PC-3 (cell line): Measurements from ENCODE around the gene COL27A1. TPM values are rescaled to one million over a fixed set of nuclear protein-coding genes. Genes with fewer than 3 reads are reported as not detected.

ENCODE experiments used
- ATAC-seq: fragments of 200-7000 bp; cut with Tn5 transposase; 2 replicates; pipeline ENCODE4 v1.9.1; 2020; ENCODE audit warnings: mild to moderate bottlenecking, moderate library complexity
- BruUV-seq: library from RNA; stranded (reverse); fragments of 400-500 nt; replicated peaks from 2 replicates; lab custom pipeline; 2021; lab: Mats Ljungman, UMichigan
- CTCF ChIA-PET: fragments of 300-600 bp; sonication (Branson Sonifier 250); formaldehyde crosslinking; loops from one replicate; lab custom pipeline; 2022; ENCODE audit warnings: antibody characterized with exemption; lab: Charles Lee
- POLR2A ChIA-PET: fragments of 300-600 bp; sonication (Branson Sonifier 250); formaldehyde crosslinking; loops from one replicate; lab custom pipeline; 2022; ENCODE audit warnings: antibody characterized with exemption; ENCODE audit not compliant: unreplicated experiment; lab: Charles Lee
- DNase-seq: peaks from one replicate; pipeline ENCODE4 v3.0.0-alpha.2; 2015
- H2AFZ ChIP-seq: fragments of 300-600 bp; sonication (generic); 2 replicates; pipeline ENCODE4 v1.6.0; 2016; ENCODE audit warnings: antibody characterized with exemption, low read length
- H3F3A ChIP-seq: fragments of 300-600 bp; sonication (generic); one replicate; pipeline ENCODE4 v1.6.0; 2017; ENCODE audit warnings: antibody characterized with exemption, low read length, control low read depth, mild to moderate bottlenecking; ENCODE audit not compliant: unreplicated experiment
- H3K27ac ChIP-seq: fragments of 300-600 bp; sonication (generic); 2 replicates; pipeline ENCODE4 v1.5.1; 2016; ENCODE audit warnings: mild to moderate bottlenecking, low read length
- H3K27me3 ChIP-seq: fragments of 300-600 bp; sonication (generic); 2 replicates; pipeline ENCODE4 v1.6.1; 2016; ENCODE audit warnings: low read length, mixed read lengths
- H3K36me3 ChIP-seq: fragments of 300-600 bp; sonication (generic); 2 replicates; pipeline ENCODE4 v1.6.1; 2016; ENCODE audit warnings: low read depth, mixed run types, low read length, mixed read lengths
- H3K4me1 ChIP-seq: fragments of 300-600 bp; sonication (generic); 2 replicates; pipeline ENCODE4 v1.5.1; 2016; ENCODE audit warnings: low read length; ENCODE audit not compliant: insufficient read depth
- H3K4me2 ChIP-seq: fragments of 300-600 bp; sonication (generic); 2 replicates; pipeline ENCODE4 v1.6.0; 2016; ENCODE audit warnings: low read length
- H3K4me3 ChIP-seq: fragments of 300-600 bp; sonication (generic); 2 replicates; pipeline ENCODE4 v1.5.1; 2016; ENCODE audit warnings: mild to moderate bottlenecking, low read length, mixed read lengths
- H3K79me2 ChIP-seq: fragments of 300-600 bp; sonication (generic); 2 replicates; pipeline ENCODE4 v1.6.1; 2017; ENCODE audit warnings: low read length, mixed read lengths
- H3K9ac ChIP-seq: fragments of 300-600 bp; sonication (generic); 2 replicates; pipeline ENCODE4 v1.6.0; 2016; ENCODE audit warnings: mild to moderate bottlenecking, low read length
- H3K9me2 ChIP-seq: fragments of 300-600 bp; sonication (generic); replicated peaks from 2 replicates; pipeline ENCODE4 v1.6.1; 2016; ENCODE audit warnings: mixed run types, low read length, mixed read lengths
- H3K9me3 ChIP-seq: fragments of 300-600 bp; sonication (generic); 2 replicates; pipeline ENCODE4 v1.6.1; 2016; ENCODE audit warnings: low read length, mixed read lengths
- H4K20me1 ChIP-seq: fragments of 300-600 bp; sonication (generic); 2 replicates; pipeline ENCODE4 v1.6.1; 2016; ENCODE audit warnings: low read length, mixed read lengths
- CTCF ChIP-seq: fragments of 300-600 bp; sonication (generic); conservative IDR thresholded peaks from 2 replicates; pipeline ENCODE4 v1.5.1; 2017; ENCODE audit warnings: antibody characterized with exemption, low read depth, mild to moderate bottlenecking, low read length
- EZH2 ChIP-seq: fragments of 300-600 bp; sonication (generic); IDR thresholded peaks from one replicate; pipeline ENCODE4 v1.6.1; 2017; ENCODE audit warnings: antibody characterized with exemption, mild to moderate bottlenecking, low read length; ENCODE audit not compliant: unreplicated experiment
- EZH2phosphoT487 ChIP-seq: fragments of 300-600 bp; sonication (generic); IDR thresholded peaks from 2 replicates; pipeline ENCODE4 v1.6.1; 2018; ENCODE audit warnings: mild to moderate bottlenecking, antibody characterized with exemption, low read length, borderline replicate concordance
- intact Hi-C: fragments of 100-400 bp; cut with micrococcal nuclease; formaldehyde crosslinking; loops from 2 replicates; pipeline ENCODE4 v1.9.0; 2023
- total RNA-seq: library from RNA; depleted of rRNA; stranded (reverse); fragments of >200 nt; gene quantifications from 2 replicates; pipeline ENCODE4 v1.2.3, GENCODE V29; 2014

Gene COL27A1
- total RNA-seq, 1 experiment from 2014 or later = 4.3 TPM

DNA sequence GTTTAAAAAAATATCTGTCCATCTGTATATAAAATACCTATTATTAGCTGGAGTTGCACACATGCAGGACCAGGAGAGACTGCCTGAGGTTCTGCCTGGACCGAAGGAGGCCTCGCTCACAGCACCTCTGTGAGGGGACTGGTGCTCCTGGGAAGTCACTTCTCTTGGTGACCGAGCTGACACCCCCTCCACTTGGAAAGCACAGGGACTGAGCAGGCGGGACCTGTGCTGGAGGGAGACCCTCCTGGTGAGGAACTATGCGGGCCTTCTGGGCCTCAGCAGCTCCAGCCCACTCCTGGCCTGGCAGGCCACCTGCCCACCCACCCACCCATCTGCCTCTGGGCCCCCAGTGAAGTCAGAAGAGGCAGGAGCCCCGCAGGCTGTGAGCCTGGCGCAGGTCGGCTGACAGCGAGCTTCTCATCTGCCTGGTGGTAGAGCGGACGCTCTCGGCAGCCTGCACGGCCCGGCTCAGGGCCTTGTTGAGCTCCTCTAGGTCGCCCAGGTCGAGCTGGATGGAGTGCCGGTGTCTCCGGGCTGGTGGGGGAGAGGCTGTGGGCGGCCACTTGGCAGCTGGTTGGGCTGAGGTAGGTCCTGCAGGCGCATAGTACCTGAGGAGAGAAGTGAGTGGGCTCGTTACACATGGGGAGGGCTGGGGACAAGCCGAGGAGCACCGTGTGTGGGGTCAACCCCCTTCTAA lies 181.5 kb downstream of the COL27A1 start:
- Histone ChIP-seq H3K36me3 (no peaks in the 10 kb centered on the region), H3K9me3 (no peaks in the 10 kb centered on the region), H2AFZ (no peak overlapping the region), H3K4me3 (no peak overlapping the region), H3F3A (no peaks in the 10 kb centered on the region), H3K4me1 (no peaks in the 10 kb centered on the region), H3K4me2 (no peak overlapping the region), H4K20me1 (no peaks in the 10 kb centered on the region), H3K27ac (no peak overlapping the region), H3K27me3 (no peaks in the 10 kb centered on the region), H3K79me2 (no peaks in the 10 kb centered on the region), H3K9me2 (no peaks in the 10 kb centered on the region), H3K9ac (no peak overlapping the region)
- ATAC-seq = no peak
- intact Hi-C loops = no loop called here
- CTCF ChIA-PET = no interaction called here
- no peak for TF ChIP-seq EZH2phosphoT487
- no peak for TF ChIP-seq CTCF
- TF ChIP-seq EZH2 = no peak
- POLR2A ChIA-PET = no interaction called here
- DNase-seq = no peak
- BruUV-seq = no TSS peak

DNA sequence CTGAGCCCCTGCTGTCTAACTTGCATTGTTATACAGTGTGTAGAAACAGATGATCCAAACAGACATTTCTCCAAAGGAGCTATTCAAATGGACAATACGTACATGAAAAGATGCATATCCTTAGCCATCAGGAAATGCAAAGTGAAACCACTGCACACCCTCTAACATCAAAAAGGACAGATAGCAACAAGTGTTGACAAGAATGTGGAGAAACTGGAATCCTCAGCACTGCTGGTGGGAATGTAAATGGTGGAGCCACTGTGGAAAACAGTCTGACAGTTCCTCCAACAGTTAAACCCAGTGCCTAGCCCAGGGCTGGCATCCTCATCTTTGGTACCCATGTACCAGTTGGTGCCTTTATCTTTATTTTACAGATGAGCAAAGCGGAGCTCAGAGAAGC lies 182.8 kb downstream of the COL27A1 start:
- no peak overlapping the region for H3K27ac ChIP-seq
- H3K9me3 ChIP-seq = no peaks in the 10 kb centered on the region
- no peaks in the 10 kb centered on the region for H3K79me2 ChIP-seq
- ChIA-PET CTCF (interaction anchor here (0.6 to 0.7 kb wide), 2 partner anchors 67 to 173 kb away, joined by 3 to 4 read pairs; no protein-coding TSS in a partner anchor), POLR2A (no interaction called here)
- TF ChIP-seq CTCF (no peak), EZH2 (no peak), EZH2phosphoT487 (no peak)
- intact Hi-C loops = no loop called here
- H3K9ac ChIP-seq = no peak overlapping the region
- no peak for DNase-seq
- H3K4me1 ChIP-seq = no peaks in the 10 kb centered on the region
- H3K9me2 ChIP-seq = no peaks in the 10 kb centered on the region
- H3K36me3 ChIP-seq = no peaks in the 10 kb centered on the region
- BruUV-seq = no TSS peak
- ATAC-seq = no peak
- no peaks in the 10 kb centered on the region for H4K20me1 ChIP-seq
- H3K4me2 ChIP-seq = no peak overlapping the region
- H3F3A ChIP-seq = no peaks in the 10 kb centered on the region
- no peak overlapping the region for H3K4me3 ChIP-seq
- H3K27me3 ChIP-seq = no peaks in the 10 kb centered on the region
- no peak overlapping the region for H2AFZ ChIP-seq
